Psoas muscle (tissue), 8 donors: ENCODE data around the gene MUC16. TPM values are rescaled to one million over a fixed set of nuclear protein-coding genes. Genes with fewer than 3 reads are reported as not detected.
"Not testable (repeated sequence)": the region's sequence is repeated elsewhere in the genome, so short reads cannot be mapped to it uniquely, and the experiment has no call there.

Experiments
- ATAC-seq, 4 donors: fragments of 200-7000 bp; cut with Tn5 transposase; one replicate each; pipeline ENCODE4 v1.9.1; 2020; ENCODE audit warnings: moderate library complexity in 3 of 4, mild to moderate bottlenecking in 2 of 4
- DNase-seq, 2 donors: peaks; one replicate each; pipeline ENCODE4 v3.0.0-alpha.2; 2020
- H3K27ac ChIP-seq: fragments of 200-600 bp; one replicate; pipeline ENCODE4 v1.8.0; 2022
- H3K27me3 ChIP-seq, 3 donors: fragments of 200-600 bp in 1 of 3; one replicate each; pipeline versions ENCODE4 v1.6.1 to v1.8.0; 2013 to 2022; ENCODE audit warnings: low read length in 2 of 3, mild to moderate bottlenecking in 2 of 3, moderate library complexity in 1 of 3; ENCODE audit not compliant: insufficient read depth in 3 of 3
- H3K36me3 ChIP-seq, 2 donors: fragments of 200-600 bp in 1 of 2; one replicate each; pipeline versions ENCODE4 v1.6.1 to v1.8.0; 2013 to 2022; ENCODE audit warnings: low read depth in 1 of 2, mild to moderate bottlenecking in 1 of 2, moderate library complexity in 1 of 2; ENCODE audit not compliant: insufficient read depth in 1 of 2
- H3K4me1 ChIP-seq: fragments of 200-600 bp; one replicate; pipeline ENCODE4 v1.8.0; 2022
- H3K4me3 ChIP-seq: fragments of 200-600 bp; one replicate; pipeline ENCODE4 v1.8.0; 2022; ENCODE audit warnings: mild to moderate bottlenecking
- H3K9me3 ChIP-seq: fragments of 200-600 bp; one replicate; pipeline ENCODE4 v1.8.0; 2022
- CTCF ChIP-seq: fragments of 200-600 bp; IDR thresholded peaks from one replicate; pipeline ENCODE4 v1.8.0; 2022; ENCODE audit warnings: antibody characterized with exemption
- WGBS, 3 donors: extraction: QIAGEN DNeasy Blood & Tissue Kit; methylation state at CpG; one replicate each; pipeline versions ENCODE4 v1.1.6 to v1.1.7; 2013; 5-methylcytosine and 5-hydroxymethylcytosine counted together
- intact Hi-C, 2 donors: fragments of 100-400 bp; cut with DNase I; formaldehyde crosslinking; loops; one replicate each; pipeline versions ENCODE4 v1.11.0 to v1.14.2; 2022
- long read RNA-seq, 2 donors: library from polyadenylated mRNA; unstranded; transcript quantifications; one replicate each; pipeline ENCODE4 v2.0.0, GENCODE V29; 2021
- polyA plus RNA-seq, 3 donors: library from polyadenylated mRNA; stranded (reverse); fragments of 200-250 nt; gene quantifications; one replicate each; pipeline ENCODE4 v1.2.3, GENCODE V29; 2013
- total RNA-seq, 4 donors: library from RNA; stranded (reverse); fragmentation: NEBNext Ultra II Directional in 2 of 4; extraction: Animal tissue kit (Norgen Biotek cat#: 25700) in 2 of 4; gene quantifications; one replicate each; pipeline versions ENCODE4 v1.2.1 to v1.2.4, GENCODE V29; 2021 to 2023
- donor health status: healthy with polysubstance abuse.
- donor health status: DM: no; HTN: no; CAD: no; lungs with moderate emphysema.
- donor health status: Bipolar disorder and iron deficiency.
- donor health status: healthy.
- donor health status: DM: yes; HTN: yes; CAD: no.
- donor health status: DM: no; HTN: no; CAD: no.
- donor health status: DM: no; HTN: no; CAD: no.
- donor health status: DM: yes; HTN: yes; CAD: no.

Gene MUC16
- total RNA-seq (under 1 TPM in 3 of 4 donors, not detected in 1; under 0.01 to 0.37 (median 0.02) TPM), polyA plus RNA-seq (under 1 TPM in 2 of 3 donors, not detected in 1; 0.01 TPM)
- long read RNA-seq, donor 1: 0 reads
- long read RNA-seq, donor 2: 0 reads

- DNase-seq: no peak
- 63 to 66% (median 64%) methylated on average over 20 of the region's 20 CpGs for WGBS, 3 donors
- peaks cover 0 to 2% (median 0%) of the 10 kb centered on the region in 3 donors for H3K27me3 ChIP-seq
- H3K9me3 ChIP-seq: peaks cover 4% of the 10 kb centered on the region
- no peak within 1 kb of the TSS for H3K4me3 ChIP-seq
- H3K36me3 ChIP-seq: no peaks in the 10 kb centered on the region
- intact Hi-C loops: no loop called here
- no peaks in the 10 kb centered on the region for H3K4me1 ChIP-seq
- TF ChIP-seq CTCF: no peak
- ATAC-seq: no peak
- no peak within 1 kb of the TSS for H3K27ac ChIP-seq
Measured at GRCh38 chr19:9009935-9010651, at the start of gene MUC16. TSS of gene MUC16 (minus strand) at chr19:9010409.

- H3K9me3 ChIP-seq: no peaks in the 10 kb centered on the region
- no peaks in the 10 kb centered on the region for H3K27me3 ChIP-seq
- 35 to 42% (median 39%) methylated on average over 12 of the region's 12 CpGs for WGBS, 3 donors
- TF ChIP-seq CTCF: no peak
- no peak overlapping the region for H3K4me3 ChIP-seq
- ATAC-seq (no peak), DNase-seq (no peak)
- H3K36me3 ChIP-seq: no peaks in the 10 kb centered on the region
- intact Hi-C loops: no loop called here
- H3K27ac ChIP-seq: no peak overlapping the region
- no peaks in the 10 kb centered on the region for H3K4me1 ChIP-seq
Measured at GRCh38 chr19:9058905-9059667, 48.9 kb upstream of the MUC16 start.

DNA sequence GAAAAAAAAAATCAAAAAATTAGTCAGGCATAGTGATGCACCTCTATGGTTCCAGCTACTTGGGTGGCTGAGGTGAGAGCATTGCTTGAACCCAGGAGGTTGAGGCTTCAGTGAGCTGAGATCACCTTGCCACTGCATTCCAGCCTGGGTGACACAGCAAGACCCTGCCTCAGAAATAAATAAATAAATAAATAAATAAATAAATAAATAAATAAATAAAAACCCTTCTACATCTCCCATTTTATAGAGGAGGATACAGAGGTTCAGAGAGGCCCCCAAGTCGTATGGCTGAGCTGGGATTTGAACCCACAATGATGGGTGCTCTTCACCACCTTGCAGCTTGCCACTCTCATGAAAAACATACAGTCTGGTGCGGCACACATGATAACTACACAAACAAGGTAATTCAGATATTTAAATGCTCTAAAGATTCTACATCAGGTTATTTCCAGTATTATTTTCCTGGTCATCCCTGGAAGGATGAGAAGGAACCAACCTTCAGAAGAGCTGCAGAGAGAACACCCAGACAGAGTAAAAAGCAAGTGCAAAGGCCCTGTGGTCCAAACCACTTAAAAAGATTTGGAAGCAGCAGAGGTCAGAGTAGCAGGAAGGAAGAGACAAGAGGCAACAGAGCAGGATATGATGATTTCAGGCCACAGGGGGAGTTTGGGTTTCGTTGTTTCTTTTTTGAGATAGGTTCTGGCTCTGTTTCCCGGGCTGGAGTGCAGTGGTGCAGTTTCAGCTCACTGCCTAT lies 47.5 kb upstream of the MUC16 start:
- Histone ChIP-seq H3K27me3 (no peaks in the 10 kb centered on the region), H3K4me1 (no peaks in the 10 kb centered on the region), H3K9me3 (no peaks in the 10 kb centered on the region), H3K36me3 (no peaks in the 10 kb centered on the region), H3K4me3 (no peak overlapping the region), H3K27ac (no peak overlapping the region)
- DNase-seq: no peak
- TF ChIP-seq CTCF: no peak
- 71 to 79% (median 71%) methylated on average over 4 of the region's 4 CpGs for WGBS, 3 donors
- ATAC-seq: no peak
- intact Hi-C loops: no loop called here

GRCh38 chr19:9056131-9056530 lies 45.9 kb upstream of the MUC16 start:
- ATAC-seq, intact Hi-C loops, H3K4me1 ChIP-seq, H3K9me3 ChIP-seq, H3K27ac ChIP-seq, H3K27me3 ChIP-seq, H3K4me3 ChIP-seq, DNase-seq, H3K36me3 ChIP-seq: not testable (repeated sequence)
- 88 to 95% (median 93%) methylated on average over 9 of the region's 9 CpGs for WGBS, 3 donors

- no peak overlapping the region for H3K27ac ChIP-seq
- no peak for TF ChIP-seq CTCF
- DNase-seq (no peak), ATAC-seq (no peak)
- 15 to 24% (median 24%) methylated on average over 8 of the region's 8 CpGs for WGBS, 3 donors
- no peaks in the 10 kb centered on the region for H3K9me3 ChIP-seq
- no peak overlapping the region for H3K4me3 ChIP-seq
- H3K36me3 ChIP-seq: no peaks in the 10 kb centered on the region
- intact Hi-C loops: no loop called here
- H3K27me3 ChIP-seq: no peaks in the 10 kb centered on the region
- H3K4me1 ChIP-seq: no peaks in the 10 kb centered on the region
Measured at GRCh38 chr19:9054765-9055164, 44.6 kb upstream of the MUC16 start.
